Left kidney (tissue), 8 donors: ENCODE measurements around the gene HAVCR2. TPM values are rescaled to one million over a fixed set of nuclear protein-coding genes. Genes with fewer than 3 reads are reported as not detected.
A peak's percentile ranks its signal among the peaks of the same experiment; 100 is the strongest.

Experiments used
- DNase-seq: peaks from one replicate; pipeline ENCODE4 v3.0.0-alpha.2; 2013
- long read RNA-seq, 8 donors: transcript quantifications; one replicate each; lab custom pipeline, GENCODE V29; 2026
- polyA plus RNA-seq: library from polyadenylated mRNA; unstranded; fragments of 120-200 nt; gene quantifications from one replicate; pipeline ENCODE4 v1.2.1, GENCODE V29; 2013; ENCODE audit not compliant: insufficient read length

Gene HAVCR2
- polyA plus RNA-seq = 18.2 TPM
- long read RNA-seq, donor 1, transcript HAVCR2-201 (7 exons, 2,907 nt) = major isoform, 6 of 15 reads
- long read RNA-seq, donor 1, partial matches to known transcripts = 6 of 15 reads
- long read RNA-seq, donor 1, other reads (novel, unspliced or antisense) = 0 of 15 reads
- long read RNA-seq, donor 2, partial matches to known transcripts = 0 of 4 reads
- long read RNA-seq, donor 2, other reads (novel, unspliced or antisense) = 0 of 4 reads
- long read RNA-seq, donor 3, partial matches to known transcripts = 0 of 6 reads
- long read RNA-seq, donor 3, other reads (novel, unspliced or antisense) = 0 of 6 reads
- long read RNA-seq, donor 4 = 0 reads
- long read RNA-seq, donor 5, transcript HAVCR2-201 (7 exons, 2,907 nt) = major isoform, 7 of 8 reads
- long read RNA-seq, donor 5, partial matches to known transcripts = 0 of 8 reads
- long read RNA-seq, donor 5, other reads (novel, unspliced or antisense) = 0 of 8 reads
- long read RNA-seq, donor 6, partial matches to known transcripts = 0 of 5 reads
- long read RNA-seq, donor 6, other reads (novel, unspliced or antisense) = 0 of 5 reads
- long read RNA-seq, donor 7, partial matches to known transcripts = 5 of 10 reads
- long read RNA-seq, donor 7, other reads (novel, unspliced or antisense) = 0 of 10 reads
- long read RNA-seq, donor 8, partial matches to known transcripts = 0 of 1 reads
- long read RNA-seq, donor 8, other reads (novel, unspliced or antisense) = 0 of 1 reads

DNA sequence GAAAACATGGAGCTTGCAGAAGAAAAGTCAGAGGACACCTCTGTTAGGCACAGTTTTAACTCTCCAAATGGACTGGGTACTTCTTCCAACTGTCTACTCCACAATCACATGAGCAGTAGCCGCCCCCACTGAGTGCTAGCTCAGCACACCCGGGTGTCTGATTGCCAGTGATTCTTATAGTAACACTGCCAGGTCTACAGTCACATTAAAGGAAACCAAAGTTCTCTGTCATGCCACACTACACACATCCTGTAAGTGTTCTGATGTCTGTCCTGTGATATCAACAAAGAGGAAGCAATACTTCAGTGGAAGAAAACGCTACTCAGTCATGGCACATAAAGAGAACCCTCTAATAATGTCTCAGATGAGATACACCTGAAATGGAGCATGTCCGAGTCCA is at the start of gene HAVCR2:
Gene HAVCR2, minus strand, starts transcription at position 69 of the 400 bp plus-strand sequence. Its CDS starts 61 bp downstream, at position 8.
- no peak for DNase-seq

DNA sequence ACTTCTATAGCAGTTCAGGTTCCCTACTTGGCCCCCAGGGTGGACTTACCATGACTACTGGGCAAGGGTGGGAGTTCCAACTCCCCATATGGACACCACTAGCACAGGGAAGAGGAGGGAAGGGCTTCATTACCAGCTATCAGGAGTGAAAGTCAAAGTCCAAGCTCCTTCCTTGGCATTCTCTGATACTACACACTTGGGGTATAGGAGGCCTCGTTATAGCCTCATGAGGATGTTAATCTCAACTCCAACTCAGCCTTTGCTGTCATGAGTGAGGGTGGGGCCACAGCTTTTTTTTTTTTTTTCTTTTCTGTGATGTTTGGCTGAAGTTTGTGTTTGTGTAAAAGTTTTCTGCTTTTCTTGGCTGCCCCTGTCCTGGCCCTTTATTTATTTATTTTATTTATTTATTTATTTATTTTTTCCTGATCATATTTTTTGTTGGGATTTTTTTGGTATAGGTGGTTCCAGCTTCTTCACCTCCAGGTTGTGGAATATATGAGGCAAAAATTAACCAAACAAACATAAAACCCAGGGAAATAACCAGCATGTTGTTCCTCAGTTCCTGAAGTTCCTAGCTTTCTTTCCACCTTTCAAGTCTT is 48.5 kb upstream of the HAVCR2 start:
- no peak for DNase-seq

DNA sequence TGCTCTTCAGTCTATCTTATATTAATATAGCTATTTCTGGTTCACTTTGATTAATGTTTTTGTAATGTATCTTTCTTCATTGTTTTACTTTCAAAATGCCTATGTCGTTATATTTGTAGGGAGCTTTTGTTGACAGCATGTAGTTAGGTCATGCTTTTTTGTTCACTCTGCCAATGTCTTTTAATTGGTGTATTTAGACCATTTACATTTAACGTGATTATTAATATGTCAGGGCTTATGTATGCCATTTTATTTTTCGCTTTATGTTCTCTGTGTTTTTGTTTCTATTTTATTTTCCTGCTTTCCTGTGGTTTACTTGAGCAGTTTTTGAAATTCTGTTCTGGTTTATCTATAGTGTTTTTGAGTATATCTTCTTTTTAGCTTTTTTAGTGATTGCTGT is 46.5 kb upstream of the HAVCR2 start:
- DNase-seq = no peak

DNA sequence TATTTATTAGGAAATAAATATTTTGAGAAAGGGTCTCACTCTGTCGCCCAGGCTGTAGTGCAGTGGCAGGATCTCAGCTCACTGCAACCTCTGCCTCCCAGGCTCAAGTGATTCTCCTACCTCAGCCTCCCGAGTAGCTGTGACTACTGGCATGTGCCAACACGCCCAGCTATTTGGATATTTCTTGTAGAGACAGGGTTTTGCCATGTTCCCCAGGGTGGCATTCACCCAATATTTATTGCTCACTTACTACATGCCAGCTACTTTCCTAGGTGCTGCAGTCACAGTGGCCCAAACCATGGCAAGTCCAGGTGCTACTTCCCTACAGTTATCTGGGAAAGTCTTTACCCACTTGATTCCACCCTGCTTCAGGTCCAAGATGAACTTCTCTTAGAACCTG is 42.2 kb upstream of the HAVCR2 start:
- no peak for DNase-seq

DNA sequence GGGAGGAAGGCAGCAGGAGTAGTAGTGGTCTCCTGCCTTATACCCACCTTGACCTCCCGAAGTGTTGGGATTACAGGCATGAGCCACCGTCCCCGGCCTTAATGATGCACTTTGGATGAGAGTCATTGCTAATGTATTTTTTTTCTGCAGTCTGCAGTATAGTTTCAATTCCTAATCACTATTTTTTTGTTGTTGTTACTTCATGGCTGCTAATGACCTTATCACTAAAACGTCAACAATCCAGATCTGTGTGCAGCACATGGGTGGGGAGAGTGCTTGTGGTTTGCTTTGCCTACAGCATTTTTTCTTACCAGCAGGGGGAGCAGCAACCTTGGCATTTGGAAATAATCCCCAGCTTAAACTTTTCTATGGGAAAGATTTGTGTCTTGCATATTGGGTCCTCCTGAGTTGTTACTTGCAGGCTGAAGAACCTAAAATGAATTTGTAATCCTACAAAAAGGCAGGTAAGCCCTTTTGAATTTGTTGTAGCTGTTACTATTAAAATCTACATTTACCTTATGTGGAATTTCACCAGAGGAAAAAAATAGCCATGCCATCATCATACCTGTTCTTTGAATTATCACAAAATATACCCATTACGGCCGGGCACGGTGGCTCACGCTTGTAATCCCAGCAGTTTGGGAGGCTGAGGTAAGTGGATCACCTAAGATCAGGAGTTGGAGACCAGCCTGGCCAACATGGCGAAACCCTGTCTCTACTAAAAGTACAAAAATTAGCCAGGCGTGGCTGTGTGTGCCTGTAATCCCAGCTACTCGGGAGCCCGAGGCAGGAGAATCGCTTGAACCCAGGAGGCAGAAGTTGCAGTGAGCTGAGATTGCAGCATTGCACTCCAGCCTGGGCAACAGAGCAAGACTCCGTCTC is 40.1 kb upstream of the HAVCR2 start:
- DNase-seq = peak; percentile 79

DNA sequence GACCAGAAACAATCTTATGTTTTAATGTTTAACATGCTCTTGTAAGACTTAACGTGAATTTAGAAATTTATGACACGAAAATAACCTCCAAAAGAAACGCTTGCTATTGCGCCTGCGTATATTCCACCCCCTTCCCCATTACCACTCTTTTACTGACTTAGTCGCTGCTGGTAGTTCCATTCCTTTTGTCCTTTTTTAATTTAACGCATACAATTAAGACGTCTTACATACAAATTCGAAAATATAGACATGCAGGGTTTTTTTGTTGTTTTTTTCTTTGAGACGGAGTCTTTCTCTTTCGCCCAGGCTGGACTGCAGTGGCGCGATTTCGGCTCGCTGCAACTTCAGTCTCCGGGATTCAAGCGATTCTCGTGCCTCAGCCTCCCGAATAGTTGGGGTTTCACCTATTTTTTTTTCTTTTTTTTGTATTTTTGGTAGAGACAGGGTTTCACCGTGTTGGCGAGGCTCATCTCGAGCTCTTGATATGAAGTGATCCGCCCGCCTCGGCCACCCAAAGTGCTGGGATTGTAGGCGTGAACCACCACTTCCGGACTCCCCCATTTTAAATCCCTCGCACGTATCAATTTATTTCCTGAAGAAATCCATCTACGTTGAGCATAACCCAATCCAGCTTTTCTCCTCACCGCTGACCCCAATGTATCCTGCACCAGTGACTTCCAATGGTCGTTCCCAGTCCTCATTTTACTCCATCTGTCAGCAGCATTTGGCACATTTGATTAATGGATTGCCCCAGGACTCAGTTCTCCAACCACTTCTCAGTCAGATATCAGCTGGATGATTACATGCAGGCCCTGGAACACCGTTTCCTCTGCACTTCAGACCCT is 34.5 kb upstream of the HAVCR2 start:
- DNase-seq = no peak

DNA sequence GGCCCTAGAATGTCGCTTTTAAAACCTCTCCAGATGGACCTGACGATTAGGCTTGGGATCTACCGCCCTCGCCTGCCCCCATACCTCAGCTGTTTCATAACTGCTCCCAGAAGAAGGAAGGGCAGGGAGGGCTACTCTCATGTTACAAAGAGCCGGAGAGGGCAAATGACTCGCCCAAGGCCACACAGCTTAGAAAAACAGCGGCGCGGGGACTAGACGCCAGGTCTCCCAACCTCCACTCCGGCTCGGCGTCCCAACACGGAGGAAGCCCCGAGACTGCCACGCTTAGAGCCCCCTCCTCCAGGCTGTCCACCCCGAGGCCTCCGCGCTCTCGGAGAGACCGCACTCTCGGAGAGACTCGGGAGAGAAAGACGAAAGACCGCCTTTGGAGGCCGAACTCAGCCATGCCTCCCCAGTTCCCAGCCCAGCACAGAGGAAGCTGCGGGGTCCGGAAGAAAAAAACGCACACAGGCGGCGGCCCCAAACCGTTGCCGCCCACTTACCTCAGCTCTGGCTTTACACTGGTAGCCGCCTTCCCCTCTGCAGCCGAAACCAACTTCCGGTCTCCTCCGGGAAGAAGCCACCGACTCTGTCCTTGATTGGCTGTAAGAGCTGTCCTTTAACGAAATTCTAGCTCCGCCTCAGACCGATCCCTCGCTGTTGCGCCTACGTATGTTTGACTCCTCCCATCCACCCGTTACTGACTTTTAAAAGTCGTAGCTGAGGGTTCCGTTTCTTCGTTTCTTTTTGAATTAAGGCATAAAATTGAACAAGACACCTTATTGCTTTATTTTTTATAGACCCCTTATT is 33.7 kb upstream of the HAVCR2 start, which contains the start of gene MED7:
Gene MED7, minus strand, starts transcription at position 549 of the 810 bp plus-strand sequence. CDS start 3,434 bp downstream, outside the sequence.
- DNase-seq = peak; percentile 99

DNA sequence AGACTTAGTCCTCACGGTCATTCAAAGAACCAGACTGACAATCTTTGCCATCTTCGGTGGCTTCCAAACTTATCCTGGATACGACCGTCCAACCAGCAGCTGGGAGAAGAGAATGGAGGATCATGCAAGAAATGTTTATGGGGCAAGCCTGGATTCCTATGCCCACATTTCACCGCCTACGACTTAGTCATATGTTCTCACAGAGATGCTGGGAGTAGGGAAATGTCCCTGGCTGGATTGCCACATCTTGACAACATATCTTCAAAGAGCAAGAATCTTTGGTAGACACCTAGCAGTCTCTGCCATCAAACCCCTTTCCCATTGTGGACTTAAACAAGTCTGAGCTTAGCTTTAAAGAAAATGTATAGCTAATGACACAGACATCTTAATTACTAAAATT is 28.8 kb upstream of the HAVCR2 start:
- DNase-seq = no peak

DNA sequence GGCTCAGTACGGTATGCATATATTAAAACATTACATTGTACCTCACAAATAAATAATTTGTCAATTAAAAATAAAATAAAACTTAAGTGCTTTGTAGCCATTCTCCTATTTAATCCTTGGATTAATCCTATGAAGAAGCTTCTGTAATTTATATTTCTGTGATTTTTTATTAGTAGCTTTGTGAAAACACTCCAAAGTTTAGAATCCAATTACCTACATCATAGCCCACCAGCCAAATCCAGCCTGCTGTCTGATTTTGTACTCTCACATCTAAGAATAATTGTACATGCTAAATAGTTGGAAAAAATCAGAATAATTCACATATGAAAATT is 23.4 kb upstream of the HAVCR2 start:
- no peak for DNase-seq

DNA sequence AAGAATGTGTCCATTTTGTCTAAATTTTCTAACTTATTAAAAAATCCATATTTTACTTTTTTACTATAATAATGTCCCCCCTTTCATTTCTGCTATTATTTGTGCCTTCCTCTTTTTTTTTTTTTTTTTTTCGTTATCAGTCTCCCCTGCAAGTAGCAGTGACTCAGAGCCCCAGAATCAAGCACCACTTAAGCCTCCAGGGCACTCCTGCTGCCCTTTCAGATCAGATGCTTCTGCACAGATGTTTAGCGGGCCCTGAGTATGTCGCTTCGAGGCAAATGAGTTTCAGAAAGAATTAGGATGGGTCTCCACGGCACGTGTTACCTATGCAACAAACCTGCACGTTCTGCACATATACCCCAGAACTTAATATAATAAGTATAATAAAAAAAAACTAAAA is 22.1 kb upstream of the HAVCR2 start:
- no peak for DNase-seq

DNA sequence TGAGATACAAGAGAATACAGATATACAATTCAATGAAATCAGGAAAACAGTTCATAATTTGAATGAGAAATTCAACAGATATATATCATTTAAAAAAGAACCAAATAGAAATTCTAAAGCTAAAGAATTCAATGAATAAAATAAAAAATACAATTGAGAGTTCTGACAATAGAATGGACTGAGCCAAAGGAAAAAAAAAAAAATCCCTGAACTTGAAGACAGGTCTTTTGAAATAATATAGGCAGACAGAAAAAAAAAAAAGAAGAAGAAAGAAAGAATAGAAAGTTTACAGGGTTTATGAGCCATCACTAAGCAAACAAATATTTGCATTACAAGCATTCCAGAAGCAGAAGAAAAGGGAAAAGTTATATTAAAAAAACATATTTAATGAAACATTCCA is 12.9 kb upstream of the HAVCR2 start:
- DNase-seq = no peak

DNA sequence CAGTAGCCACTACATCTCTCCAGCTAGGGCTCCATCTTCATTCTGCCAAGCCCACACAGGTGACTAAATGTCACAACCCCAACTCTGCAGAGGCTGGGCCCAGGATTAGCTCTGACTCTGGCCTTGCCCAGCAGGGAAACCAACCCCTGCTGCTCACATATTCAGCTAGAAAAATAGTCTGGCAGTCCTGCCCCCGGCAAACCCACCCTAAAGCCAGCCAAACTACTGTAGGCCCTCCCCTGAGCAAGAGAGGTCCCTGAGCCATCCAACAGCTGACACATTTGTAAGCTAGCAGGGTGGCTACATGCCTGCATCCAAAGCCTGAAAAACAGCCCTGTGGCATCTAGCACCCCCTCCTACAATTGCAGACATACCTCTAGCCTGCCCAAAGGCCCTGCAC is 11.3 kb upstream of the HAVCR2 start:
- no peak for DNase-seq

DNA sequence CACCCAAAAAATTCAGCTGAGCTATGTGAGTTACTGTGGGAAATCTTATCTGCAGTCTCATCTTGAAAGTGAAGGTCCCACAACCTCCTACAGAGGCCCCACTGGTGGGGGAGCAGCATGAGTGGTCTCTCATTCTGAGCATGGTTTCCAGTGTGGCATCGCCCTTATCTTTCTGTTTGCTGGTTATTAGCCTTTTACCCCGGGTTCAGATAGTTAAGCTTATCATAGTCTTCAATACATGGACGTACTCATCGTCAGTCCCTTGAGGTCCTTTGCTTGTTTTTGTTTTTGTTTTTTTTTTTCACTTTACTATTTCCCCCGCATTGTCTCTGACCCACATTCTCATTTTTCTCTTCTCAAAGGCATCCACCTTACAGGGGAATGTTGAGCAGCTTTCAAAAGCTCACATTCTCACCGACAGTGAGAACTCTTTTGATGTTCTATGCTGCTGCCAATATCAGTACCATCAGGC is 7.7 kb upstream of the HAVCR2 start:
- no peak for DNase-seq

DNA sequence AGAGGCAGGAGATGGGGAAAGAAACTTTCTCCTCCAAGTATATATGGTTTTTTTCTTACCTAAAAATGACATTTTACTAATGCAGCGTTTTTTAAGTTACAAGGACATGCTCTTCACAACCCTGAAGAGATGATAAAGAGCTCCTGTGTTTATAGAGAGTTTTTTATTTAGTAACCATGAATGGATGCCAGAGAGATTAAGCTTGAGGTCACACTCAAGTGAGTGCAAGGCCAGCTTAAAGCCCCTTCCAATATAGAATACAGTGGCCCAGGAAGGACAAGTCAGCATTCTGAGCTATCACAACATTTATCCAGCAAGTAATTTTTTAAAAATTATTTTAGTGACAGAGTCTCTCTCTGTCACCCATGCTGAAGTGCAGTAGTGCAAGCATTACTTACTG is 6.7 kb upstream of the HAVCR2 start:
- DNase-seq = no peak

DNA sequence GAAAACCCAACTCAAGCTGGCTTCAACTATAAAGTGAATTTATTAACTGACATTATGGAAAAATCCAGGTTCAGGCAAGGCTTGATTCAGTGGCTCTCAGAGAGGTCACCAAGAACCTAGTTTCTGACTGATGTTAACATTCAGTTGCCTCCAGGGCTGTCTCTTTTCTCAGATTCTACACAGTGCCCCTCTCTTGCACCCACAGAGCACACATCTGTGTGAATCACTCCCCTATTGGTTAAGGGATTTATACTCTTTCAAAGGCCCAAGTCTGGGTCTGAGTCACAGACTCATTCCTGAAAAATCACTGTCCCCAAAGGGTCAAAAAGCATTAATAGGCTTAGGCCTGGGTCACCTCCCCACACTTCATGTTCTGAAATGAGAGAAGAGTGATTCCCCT is 6.2 kb upstream of the HAVCR2 start:
- no peak for DNase-seq

DNA sequence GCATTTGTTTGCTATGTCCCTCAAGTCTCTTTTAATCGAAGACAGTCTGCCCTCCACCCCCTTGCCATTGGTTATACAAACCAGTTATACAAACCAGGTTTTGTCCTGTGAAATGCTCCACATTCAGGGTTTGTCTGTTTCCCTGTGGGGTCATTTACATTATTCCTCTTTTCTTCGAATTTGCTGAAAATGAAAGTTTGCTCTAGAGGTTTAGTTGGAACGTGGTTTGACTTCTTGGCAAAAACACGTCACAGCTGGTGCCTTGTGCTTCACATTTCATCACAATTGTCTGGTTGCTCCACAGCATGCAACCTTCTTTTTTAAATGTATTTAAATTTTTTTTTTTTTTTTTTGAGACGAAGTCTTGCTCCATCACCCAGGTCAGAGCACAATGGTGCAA is 4.2 kb upstream of the HAVCR2 start:
- no peak for DNase-seq

DNA sequence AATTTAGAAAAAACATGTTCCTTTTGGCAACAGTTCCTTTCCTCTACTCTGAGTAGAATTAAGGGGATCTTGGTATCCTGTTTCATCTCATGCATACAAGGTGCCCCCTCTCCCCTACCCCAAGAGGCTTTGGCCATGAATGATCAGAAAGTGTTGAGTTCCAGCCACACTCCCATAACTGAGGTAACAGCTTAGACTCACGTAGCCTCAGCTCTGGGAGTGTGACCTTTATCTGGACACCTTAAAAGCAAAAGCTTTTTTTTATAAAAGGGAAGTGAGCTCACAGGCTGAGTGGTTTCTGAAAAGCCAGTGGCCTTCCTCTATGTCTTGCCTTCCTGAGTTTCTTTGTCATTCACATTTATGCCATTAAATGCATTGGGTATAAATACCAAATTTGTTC is 900 bp upstream of the HAVCR2 start:
- no peak for DNase-seq

DNA sequence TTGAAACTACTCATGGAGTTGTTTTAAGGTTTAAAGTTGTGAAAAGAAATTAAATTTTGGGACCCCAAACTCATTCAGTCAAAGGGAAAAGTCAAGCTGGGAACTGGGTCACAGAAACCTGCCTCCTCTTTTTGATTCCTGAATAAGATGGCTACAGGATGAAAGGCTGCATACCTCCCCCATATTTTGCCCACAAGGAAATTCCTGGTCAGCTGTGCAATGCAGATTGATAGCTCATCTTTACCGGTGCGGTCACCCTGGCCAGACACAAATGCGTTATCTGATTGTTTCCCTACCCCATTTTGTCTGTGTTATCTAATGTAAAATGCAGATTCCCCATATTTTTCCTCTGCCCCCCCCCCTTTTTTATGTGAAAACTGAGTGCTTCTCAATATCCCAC is 1.3 kb downstream of the HAVCR2 start:
- DNase-seq = no peak

DNA sequence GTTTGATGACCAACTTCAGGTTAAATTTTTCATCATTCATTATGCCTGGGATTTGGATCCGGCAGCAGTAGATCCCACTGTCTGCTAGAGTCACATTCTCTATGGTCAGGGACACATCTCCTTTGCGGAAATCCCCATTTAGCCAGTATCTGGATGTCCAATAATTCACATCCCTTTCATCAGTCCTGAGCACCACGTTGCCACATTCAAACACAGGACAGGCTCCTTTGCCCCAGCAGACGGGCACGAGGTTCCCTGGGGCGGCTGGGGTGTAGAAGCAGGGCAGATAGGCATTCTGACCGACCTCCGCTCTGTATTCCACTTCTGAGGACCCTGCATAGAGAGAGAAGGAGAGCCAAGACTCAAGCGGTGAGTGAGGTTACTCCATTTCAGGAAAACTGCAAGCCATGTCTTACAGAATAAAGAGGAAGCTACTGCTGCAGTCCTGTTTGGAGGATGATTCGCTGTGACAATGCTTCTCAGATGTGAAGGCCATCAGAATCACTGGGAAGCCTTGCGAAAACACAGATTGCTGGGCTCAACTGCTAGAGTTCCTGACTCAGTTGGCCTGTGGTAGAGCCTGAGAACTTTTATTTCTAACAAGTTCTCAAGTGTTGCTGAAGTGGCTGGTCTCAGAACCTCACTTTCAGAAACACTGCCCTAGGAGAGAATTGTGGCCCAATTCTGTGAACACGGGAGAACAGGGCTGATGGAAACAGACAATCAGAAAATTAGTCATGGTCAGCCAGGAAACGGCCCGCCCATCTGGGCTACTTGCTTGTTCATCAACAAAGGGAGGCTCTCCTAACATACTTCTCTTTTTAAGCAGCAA is 2.0 kb downstream of the HAVCR2 start:
- DNase-seq = no peak
